ENCODE data around the gene ZNF804A.

DNA sequence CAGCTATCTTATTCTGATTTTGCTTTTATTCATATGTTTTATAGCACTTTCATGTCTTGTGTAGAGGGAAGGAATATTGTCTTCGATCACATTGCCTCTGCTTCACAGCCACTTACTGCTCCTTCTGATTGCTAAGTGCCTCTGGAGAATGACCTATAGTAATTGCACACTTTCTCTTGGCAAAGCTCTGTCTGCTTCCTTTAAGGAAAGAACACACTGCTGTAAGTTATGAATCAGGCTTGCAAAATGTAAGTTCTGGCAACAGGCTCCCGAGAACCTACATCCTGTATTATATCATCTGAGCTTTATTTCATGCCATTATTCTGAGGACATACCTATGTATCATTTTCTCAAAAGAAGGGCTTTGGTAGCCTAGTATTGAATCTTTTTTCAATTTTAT is 170.7 kb downstream of the ZNF804A start:
- TF ChIP-seq, protein P1, sequence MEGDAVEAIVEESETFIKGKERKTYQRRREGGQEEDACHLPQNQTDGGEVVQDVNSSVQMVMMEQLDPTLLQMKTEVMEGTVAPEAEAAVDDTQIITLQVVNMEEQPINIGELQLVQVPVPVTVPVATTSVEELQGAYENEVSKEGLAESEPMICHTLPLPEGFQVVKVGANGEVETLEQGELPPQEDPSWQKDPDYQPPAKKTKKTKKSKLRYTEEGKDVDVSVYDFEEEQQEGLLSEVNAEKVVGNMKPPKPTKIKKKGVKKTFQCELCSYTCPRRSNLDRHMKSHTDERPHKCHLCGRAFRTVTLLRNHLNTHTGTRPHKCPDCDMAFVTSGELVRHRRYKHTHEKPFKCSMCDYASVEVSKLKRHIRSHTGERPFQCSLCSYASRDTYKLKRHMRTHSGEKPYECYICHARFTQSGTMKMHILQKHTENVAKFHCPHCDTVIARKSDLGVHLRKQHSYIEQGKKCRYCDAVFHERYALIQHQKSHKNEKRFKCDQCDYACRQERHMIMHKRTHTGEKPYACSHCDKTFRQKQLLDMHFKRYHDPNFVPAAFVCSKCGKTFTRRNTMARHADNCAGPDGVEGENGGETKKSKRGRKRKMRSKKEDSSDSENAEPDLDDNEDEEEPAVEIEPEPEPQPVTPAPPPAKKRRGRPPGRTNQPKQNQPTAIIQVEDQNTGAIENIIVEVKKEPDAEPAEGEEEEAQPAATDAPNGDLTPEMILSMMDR (IDR thresholded peaks at IDR 0.05) = no peak
- TF ChIP-seq POLR2A (IDR thresholded peaks at IDR 0.05) (no peak), EP300 (IDR thresholded peaks at IDR 0.05) (no peak)
